ENCODE measurements around the gene SERTAD3. TPM values are rescaled to one million over a fixed set of nuclear protein-coding genes. Genes with fewer than 3 reads are reported as not detected.

SERTAD3 gene
- total RNA-seq, 4 donors from 2014 or later = 18.3 to 47.2 (median 37.8) TPM

GRCh38 chr19:40396886-40397567 lies 47.1 kb downstream of the SERTAD3 start:
- Histone ChIP-seq H3K4me3 (no peak overlapping the region), H3K4me1 (peaks cover 0 to 9% (median 0%) of the 10 kb centered on the region in 4 donors), H3K36me3 (peaks cover 0 to 21% (median 12%) of the 10 kb centered on the region in 4 donors), H3K9me3 (no peaks in the 10 kb centered on the region), H3K27me3 (no peaks in the 10 kb centered on the region), H3K27ac (replicated peaks in 1 of 4) (no peak overlapping the region)
- no peak for DNase-seq (ENCODE audit: extremely low spot score)
- WGBS = 89% methylated on average over 5 of the region's 20 CpGs
- TF ChIP-seq EP300 (IDR thresholded peaks at IDR 0.05) (no peak), CTCF (IDR thresholded peaks at IDR 0.05) (no peak)
- intact Hi-C loops (cut with DNase I) = loop anchor here (5.0 kb wide), 1 partner anchor 45 kb away; no protein-coding TSS in a partner anchor

GRCh38 chr19:40395956-40396355 lies 48.2 kb downstream of the SERTAD3 start:
- H3K9me3 ChIP-seq = no peaks in the 10 kb centered on the region
- H3K4me3 ChIP-seq = no peak overlapping the region
- intact Hi-C loops (cut with DNase I) = loop anchor here (5.0 kb wide), 1 partner anchor 44 kb away; no protein-coding TSS in a partner anchor
- no peak for DNase-seq (ENCODE audit: extremely low spot score)
- peaks cover 0 to 21% (median 12%) of the 10 kb centered on the region in 4 donors for H3K36me3 ChIP-seq
- 91% methylated on average over 12 of the region's 14 CpGs for WGBS
- TF ChIP-seq POLR2AphosphoS5 (IDR thresholded peaks at IDR 0.05) = no peak
- TF ChIP-seq EP300 (IDR thresholded peaks at IDR 0.05) = no peak
- no peak for TF ChIP-seq POLR2A (IDR thresholded peaks at IDR 0.05; ENCODE audit: low read depth)
- TF ChIP-seq CTCF (IDR thresholded peaks at IDR 0.05) = no peak
- no peaks in the 10 kb centered on the region for H3K27me3 ChIP-seq
- peaks cover 0 to 9% (median 0%) of the 10 kb centered on the region in 4 donors for H3K4me1 ChIP-seq
- H3K27ac ChIP-seq (replicated peaks in 1 of 4) = no peak overlapping the region

GRCh38 chr19:40394816-40395210 lies 49.3 kb downstream of the SERTAD3 start:
- Histone ChIP-seq H3K4me3 (no peak overlapping the region), H3K9me3 (no peaks in the 10 kb centered on the region), H3K27me3 (no peaks in the 10 kb centered on the region), H3K27ac (replicated peaks in 1 of 4) (no peak overlapping the region), H3K36me3 (peaks cover 0 to 21% (median 12%) of the 10 kb centered on the region in 4 donors), H3K4me1 (peaks cover 0 to 5% (median 0%) of the 10 kb centered on the region in 4 donors)
- intact Hi-C loops (cut with DNase I) = loop anchor here (5.0 kb wide), 1 partner anchor 43 kb away; no protein-coding TSS in a partner anchor
- TF ChIP-seq POLR2AphosphoS5 (IDR thresholded peaks at IDR 0.05) = no peak
- TF ChIP-seq EP300 (IDR thresholded peaks at IDR 0.05) = no peak
- TF ChIP-seq POLR2A (IDR thresholded peaks at IDR 0.05; ENCODE audit: low read depth) = no peak
- TF ChIP-seq CTCF (IDR thresholded peaks at IDR 0.05) = no peak
- 85% methylated on average over 8 of the region's 13 CpGs for WGBS
- DNase-seq (ENCODE audit: extremely low spot score) = no peak

- H3K9me3 ChIP-seq = no peaks in the 10 kb centered on the region
- no peak overlapping the region for H3K4me3 ChIP-seq
- H3K4me1 ChIP-seq = peaks cover 0 to 5% (median 0%) of the 10 kb centered on the region in 4 donors
- WGBS = 90% methylated on average over 35 of the region's 41 CpGs
- no peak overlapping the region for H3K27ac ChIP-seq (replicated peaks in 1 of 4)
- TF ChIP-seq POLR2A (IDR thresholded peaks at IDR 0.05; ENCODE audit: low read depth) (no peak), CTCF (IDR thresholded peaks at IDR 0.05) (no peak), EP300 (IDR thresholded peaks at IDR 0.05) (no peak), POLR2AphosphoS5 (IDR thresholded peaks at IDR 0.05) (no peak)
- H3K27me3 ChIP-seq = no peaks in the 10 kb centered on the region
- H3K36me3 ChIP-seq = peaks cover 0 to 21% (median 12%) of the 10 kb centered on the region in 4 donors
- intact Hi-C loops (cut with DNase I) = no loop called here
- DNase-seq (ENCODE audit: extremely low spot score) = no peak
Observed at GRCh38 chr19:40393894-40394815, 50.0 kb downstream of the SERTAD3 start.
